Measurements from ENCODE around the gene MAP3K6. TPM values are rescaled to one million over a fixed set of nuclear protein-coding genes. Genes with fewer than 3 reads are reported as not detected.

Gene MAP3K6
- total and polyA plus RNA-seq, 4 donors: 1.3 to 8.3 (median 4.0) TPM

DNA sequence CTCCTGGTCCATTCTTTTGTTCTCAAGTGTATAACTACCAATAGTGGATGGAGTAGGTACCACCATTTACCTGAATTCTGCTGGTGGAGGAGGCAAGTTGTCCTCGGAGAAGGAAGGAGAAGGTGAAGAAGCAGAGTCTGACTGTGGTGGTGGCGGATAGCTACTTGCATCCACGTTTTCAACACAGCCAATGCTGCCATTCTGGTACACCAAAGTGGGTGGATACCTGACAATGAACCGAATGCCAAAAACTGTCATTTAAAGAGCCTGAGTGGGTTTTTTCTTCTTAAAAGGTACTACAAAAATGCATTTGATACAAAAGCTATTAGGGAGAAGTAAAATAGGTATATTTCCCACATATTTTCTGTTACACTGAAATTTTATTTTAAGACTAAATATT lies 45.7 kb upstream of the MAP3K6 start:
- no peak overlapping the region for H3K9ac ChIP-seq (ENCODE audit: low read depth in 1 of 2, low read length in 2 of 2)
- no peaks in the 10 kb centered on the region for H3K27me3 ChIP-seq (ENCODE audit: control insufficient read depth in 4 of 4, insufficient read depth in 4 of 4, low read length in 3 of 4)
- H3K36me3 ChIP-seq (ENCODE audit: control insufficient read depth in 4 of 4, insufficient read depth in 3 of 4, low read depth in 1 of 4, low read length in 3 of 4): peaks cover 8 to 71% (median 54%) of the 10 kb centered on the region in 4 donors
- no peak for DNase-seq (ENCODE audit: low spot score)
- H3K4me1 ChIP-seq (ENCODE audit: control insufficient read depth in 4 of 4, insufficient read depth in 4 of 4, low read length in 3 of 4): peaks cover 0 to 8% (median 4%) of the 10 kb centered on the region in 4 donors
- TF ChIP-seq, protein P1, sequence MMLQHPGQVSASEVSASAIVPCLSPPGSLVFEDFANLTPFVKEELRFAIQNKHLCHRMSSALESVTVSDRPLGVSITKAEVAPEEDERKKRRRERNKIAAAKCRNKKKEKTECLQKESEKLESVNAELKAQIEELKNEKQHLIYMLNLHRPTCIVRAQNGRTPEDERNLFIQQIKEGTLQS (IDR thresholded peaks at IDR 0.05): no peak
- TF ChIP-seq FOXA1 (IDR thresholded peaks at IDR 0.05): no peak
- TF ChIP-seq NR2F2 (IDR thresholded peaks at IDR 0.05): no peak
- TF ChIP-seq FOXA2 (IDR thresholded peaks at IDR 0.05): no peak
- no peak for TF ChIP-seq HNF4A (conservative IDR thresholded peaks at IDR 0.05)
- TF ChIP-seq GABPA (IDR thresholded peaks at IDR 0.05 in 1 of 2, conservative IDR thresholded peaks at IDR 0.05 in 1 of 2): no peak
- TF ChIP-seq REST (IDR thresholded peaks at IDR 0.05): no peak
- no peak for TF ChIP-seq TAF1 (conservative IDR thresholded peaks at IDR 0.05)
- no peak for TF ChIP-seq JUND (IDR thresholded peaks at IDR 0.05)
- TF ChIP-seq, protein P2, sequence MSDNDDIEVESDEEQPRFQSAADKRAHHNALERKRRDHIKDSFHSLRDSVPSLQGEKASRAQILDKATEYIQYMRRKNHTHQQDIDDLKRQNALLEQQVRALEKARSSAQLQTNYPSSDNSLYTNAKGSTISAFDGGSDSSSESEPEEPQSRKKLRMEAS (IDR thresholded peaks at IDR 0.05): no peak
- TF ChIP-seq HNF4G (IDR thresholded peaks at IDR 0.05): no peak
- WGBS: 93% methylated on average over 4 of the region's 4 CpGs
- H3K9me3 ChIP-seq (ENCODE audit: control insufficient read depth in 4 of 4, low read length in 3 of 4): no peaks in the 10 kb centered on the region
- H3K4me3 ChIP-seq (ENCODE audit: low read depth in 1 of 3, low read length in 3 of 3): no peak overlapping the region
- H3K27ac ChIP-seq (ENCODE audit: low read depth in 1 of 2, low read length in 2 of 2): no peak overlapping the region

DNA sequence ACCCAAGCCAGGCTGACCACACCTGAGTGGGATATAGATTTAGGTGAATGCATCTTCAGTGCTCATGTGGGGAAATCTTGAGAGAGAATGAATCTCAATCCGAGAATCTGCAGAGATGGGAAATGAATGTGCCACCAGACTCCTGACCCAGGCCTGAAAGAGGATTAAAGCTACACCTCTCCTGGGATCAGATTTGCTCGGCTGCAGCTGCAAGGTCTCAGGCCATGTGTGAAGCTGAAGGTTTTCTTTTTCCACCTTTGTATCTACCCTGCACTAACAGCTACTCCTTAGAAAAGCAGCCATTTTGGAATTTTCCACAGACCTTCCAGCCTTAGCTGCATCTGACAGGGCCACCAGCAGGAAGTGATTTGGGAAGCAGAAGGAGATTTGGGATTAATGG lies 43.9 kb upstream of the MAP3K6 start:
- Histone ChIP-seq H3K27ac (ENCODE audit: low read depth in 1 of 2, low read length in 2 of 2) (no peak overlapping the region), H3K27me3 (ENCODE audit: control insufficient read depth in 4 of 4, insufficient read depth in 4 of 4, low read length in 3 of 4) (no peaks in the 10 kb centered on the region), H3K36me3 (ENCODE audit: control insufficient read depth in 4 of 4, insufficient read depth in 3 of 4, low read depth in 1 of 4, low read length in 3 of 4) (peaks cover 6 to 70% (median 46%) of the 10 kb centered on the region in 4 donors), H3K4me3 (ENCODE audit: low read depth in 1 of 3, low read length in 3 of 3) (no peak overlapping the region), H3K4me1 (ENCODE audit: control insufficient read depth in 4 of 4, insufficient read depth in 4 of 4, low read length in 3 of 4) (peaks cover 0 to 8% (median 4%) of the 10 kb centered on the region in 4 donors), H3K9ac (ENCODE audit: low read depth in 1 of 2, low read length in 2 of 2) (no peak overlapping the region), H3K9me3 (ENCODE audit: control insufficient read depth in 4 of 4, low read length in 3 of 4) (no peaks in the 10 kb centered on the region)
- TF ChIP-seq RAD21 (IDR thresholded peaks at IDR 0.05) (no peak), HNF4A (conservative IDR thresholded peaks at IDR 0.05) (no peak), FOXA2 (IDR thresholded peaks at IDR 0.05) (no peak), HNF4G (IDR thresholded peaks at IDR 0.05) (no peak), EGR1 (IDR thresholded peaks at IDR 0.05; ENCODE audit: low read depth in 2 of 2) (no peak), FOXA1 (IDR thresholded peaks at IDR 0.05) (no peak), YY1 (IDR thresholded peaks at IDR 0.05) (no peak), TAF1 (conservative IDR thresholded peaks at IDR 0.05) (no peak), RXRA (IDR thresholded peaks at IDR 0.05) (no peak)
- TF ChIP-seq, protein P2 (IDR thresholded peaks at IDR 0.05): no peak
- TF ChIP-seq, protein P3, sequence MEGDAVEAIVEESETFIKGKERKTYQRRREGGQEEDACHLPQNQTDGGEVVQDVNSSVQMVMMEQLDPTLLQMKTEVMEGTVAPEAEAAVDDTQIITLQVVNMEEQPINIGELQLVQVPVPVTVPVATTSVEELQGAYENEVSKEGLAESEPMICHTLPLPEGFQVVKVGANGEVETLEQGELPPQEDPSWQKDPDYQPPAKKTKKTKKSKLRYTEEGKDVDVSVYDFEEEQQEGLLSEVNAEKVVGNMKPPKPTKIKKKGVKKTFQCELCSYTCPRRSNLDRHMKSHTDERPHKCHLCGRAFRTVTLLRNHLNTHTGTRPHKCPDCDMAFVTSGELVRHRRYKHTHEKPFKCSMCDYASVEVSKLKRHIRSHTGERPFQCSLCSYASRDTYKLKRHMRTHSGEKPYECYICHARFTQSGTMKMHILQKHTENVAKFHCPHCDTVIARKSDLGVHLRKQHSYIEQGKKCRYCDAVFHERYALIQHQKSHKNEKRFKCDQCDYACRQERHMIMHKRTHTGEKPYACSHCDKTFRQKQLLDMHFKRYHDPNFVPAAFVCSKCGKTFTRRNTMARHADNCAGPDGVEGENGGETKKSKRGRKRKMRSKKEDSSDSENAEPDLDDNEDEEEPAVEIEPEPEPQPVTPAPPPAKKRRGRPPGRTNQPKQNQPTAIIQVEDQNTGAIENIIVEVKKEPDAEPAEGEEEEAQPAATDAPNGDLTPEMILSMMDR (IDR thresholded peaks at IDR 0.05; ENCODE audit: low read depth, low read length, missing input control): no peak
- TF ChIP-seq, protein P1 (IDR thresholded peaks at IDR 0.05): no peak
- 93% methylated on average over 2 of the region's 2 CpGs for WGBS
- DNase-seq (ENCODE audit: low spot score): no peak

Data from liver (tissue), 9 donors.